Measurements from ENCODE around the gene MGAT3.

MGAT3 gene

GRCh38 chr22:39528681-39529486 is 72.1 kb downstream of the MGAT3 start:
- Histone ChIP-seq H3K9me3 (ENCODE audit: control insufficient read depth, insufficient read depth, low read depth, low read length) (no peaks in the 10 kb centered on the region), H3K36me3 (ENCODE audit: control insufficient read depth in 2 of 2, insufficient read depth in 1 of 2, low read length in 2 of 2) (peaks cover 11 to 67% of the 10 kb centered on the region in 2 experiments; a peak in 2 of 3 replicates), H3K4me3 (ENCODE audit: low read depth, low read length) (peak overlapping the region; percentile 9; the same call in 1 of the 2 replicates), H3K4me1 (ENCODE audit: control insufficient read depth, insufficient read depth, low read length) (peaks cover 14% of the 10 kb centered on the region), H3K27ac (ENCODE audit: extremely low read depth, low read depth, low read length) (peak overlapping the region; percentile 38)
- POLR2A ChIA-PET: interaction anchor here (0.6 to 5.1 kb wide), 21 partner anchors 8 to 515 kb away, joined by 3 to 113 read pairs (median 4); partner anchors contain the start of genes ATF4, MIEF1, RPL3 and TAB1
- CTCF ChIA-PET: interaction anchor here (0.5 to 13.7 kb wide), 53 partner anchors 8 to 1364 kb away, joined by 3 to 380 read pairs (median 4); partner anchors contain the start of genes ATF4, MIEF1, RPL3 and TAB1
- TF ChIP-seq ZNF132 (tag by site-specific recombination; IDR thresholded peaks at IDR 0.05; ENCODE audit: borderline replicate concordance): no peak
- no peak for TF ChIP-seq ZNF362 (tag by site-specific recombination; IDR thresholded peaks at IDR 0.05)
- no peak for TF ChIP-seq ZNF311 (tag by site-specific recombination; IDR thresholded peaks at IDR 0.05; ENCODE audit: borderline replicate concordance)
- no peak for TF ChIP-seq ZNF16 (tag by site-specific recombination; IDR thresholded peaks at IDR 0.05; ENCODE audit: low read depth)
- TF ChIP-seq ZNF544 (tag by site-specific recombination; IDR thresholded peaks at IDR 0.05): no peak
- no peak for TF ChIP-seq ZNF140 (tag by site-specific recombination; IDR thresholded peaks at IDR 0.05)
- TF ChIP-seq KLF7 (tag by site-specific recombination; IDR thresholded peaks at IDR 0.05; ENCODE audit: borderline replicate concordance): peak; percentile 82
- no peak for TF ChIP-seq ZNF404 (tag by site-specific recombination; IDR thresholded peaks at IDR 0.05)
- TF ChIP-seq ZNF2 (tag by site-specific recombination; IDR thresholded peaks at IDR 0.05): peak; percentile 96
- peak; percentile 77 for TF ChIP-seq YY2 (tag by site-specific recombination; IDR thresholded peaks at IDR 0.05)
- peak; percentile 66 for TF ChIP-seq ZBTB8A (tag by site-specific recombination; IDR thresholded peaks at IDR 0.05)
- TF ChIP-seq ZNF324 (tag by site-specific recombination; IDR thresholded peaks at IDR 0.05): peak; percentile 100
- TF ChIP-seq ZNF202 (tag by site-specific recombination; IDR thresholded peaks at IDR 0.05; ENCODE audit: borderline replicate concordance): no peak
- no peak for TF ChIP-seq ZNF658 (tag by site-specific recombination; IDR thresholded peaks at IDR 0.05)
- peak; percentile 98 for TF ChIP-seq ZNF660 (tag by site-specific recombination; IDR thresholded peaks at IDR 0.05)
- TF ChIP-seq ZNF366 (tag by site-specific recombination; conservative IDR thresholded peaks at IDR 0.05): 0 out of 2 replicates have a peak, but pooled peaks have one; percentile 32
- peak; percentile 93 for TF ChIP-seq ZNF785 (tag by site-specific recombination; IDR thresholded peaks at IDR 0.05)
- peak; percentile 93 for TF ChIP-seq TSHZ1 (tag by site-specific recombination; IDR thresholded peaks at IDR 0.05; ENCODE audit: borderline replicate concordance)
- TF ChIP-seq GLIS1 (tag by site-specific recombination; IDR thresholded peaks at IDR 0.05): peak; percentile 76
- TF ChIP-seq ZNF214 (tag by site-specific recombination; IDR thresholded peaks at IDR 0.05; ENCODE audit: borderline replicate concordance): no peak
- TF ChIP-seq SP2 (tag by site-specific recombination; IDR thresholded peaks at IDR 0.05): peak; percentile 46; the same call in 1 of the 2 replicates
- peak; percentile 65 for TF ChIP-seq HIC1 (tag by site-specific recombination; IDR thresholded peaks at IDR 0.05)
- TF ChIP-seq PRDM1 (tag by site-specific recombination; IDR thresholded peaks at IDR 0.05): no peak
- TF ChIP-seq ZBTB7A (tag by site-specific recombination; IDR thresholded peaks at IDR 0.05; ENCODE audit: low read depth): peak; percentile 83
- TF ChIP-seq ZFP37 (tag by site-specific recombination; IDR thresholded peaks at IDR 0.05): peak; percentile 84
- TF ChIP-seq ZXDB (tag by site-specific recombination; IDR thresholded peaks at IDR 0.05): peak; percentile 92
- peak; percentile 47; the same call in 1 of the 2 replicates for TF ChIP-seq ZNF623 (tag by site-specific recombination; IDR thresholded peaks at IDR 0.05)
- no peak for TF ChIP-seq MZF1 (tag by site-specific recombination; IDR thresholded peaks at IDR 0.05; ENCODE audit: borderline replicate concordance)
- TF ChIP-seq IKZF3 (tag by site-specific recombination; IDR thresholded peaks at IDR 0.05): peak; percentile 70
- no peak for TF ChIP-seq GFI1B (tag by site-specific recombination; IDR thresholded peaks at IDR 0.05)
- no peak for TF ChIP-seq ZNF23 (tag by site-specific recombination; IDR thresholded peaks at IDR 0.05; ENCODE audit: borderline replicate concordance)
- no peak for TF ChIP-seq RBAK (tag by site-specific recombination; IDR thresholded peaks at IDR 0.05)
- peak; percentile 27; the same call in 1 of the 2 replicates for TF ChIP-seq ZNF677 (tag by site-specific recombination; IDR thresholded peaks at IDR 0.05)
